ENCODE data around the gene TOM1L1.

Gene TOM1L1

DNA sequence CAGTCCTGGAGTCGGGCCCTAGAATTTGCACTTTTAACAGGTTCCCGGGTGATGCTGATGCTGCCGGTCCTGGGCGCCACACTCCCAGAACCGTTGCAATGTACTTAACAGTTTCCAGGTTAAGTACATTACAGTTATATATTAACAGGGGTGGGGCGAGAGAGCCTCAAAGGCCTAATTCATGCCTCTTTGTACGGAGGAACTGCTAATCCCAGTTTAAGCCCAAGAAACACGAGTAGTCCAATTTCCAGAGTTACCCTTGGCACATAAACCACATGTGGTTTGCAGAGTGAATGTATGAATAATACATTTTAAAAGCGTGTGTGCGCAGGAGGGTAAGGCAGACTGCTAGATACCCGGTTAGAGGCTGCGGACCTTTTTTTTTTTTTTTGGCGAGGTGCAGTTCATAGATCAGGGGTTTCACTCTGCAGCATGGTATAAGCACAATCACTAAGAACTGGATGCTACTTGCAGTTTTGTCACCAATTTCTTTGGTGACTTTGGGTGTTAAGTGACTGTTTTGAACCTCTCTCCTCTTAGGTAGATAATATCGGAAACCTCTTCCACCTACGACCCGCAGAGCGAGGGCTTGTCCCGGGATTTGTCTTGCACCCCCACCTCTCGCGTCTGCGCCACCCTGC lies 67.1 kb downstream of the TOM1L1 start:
- Histone ChIP-seq H3K79me2 (ENCODE audit: low read length) (peaks cover 52% of the 10 kb centered on the region), H3K4me2 (ENCODE audit: low read length) (peak overlapping the region; percentile 76), H3K9ac (ENCODE audit: low read length) (peak overlapping the region; percentile 95), H4K20me1 (ENCODE audit: insufficient read depth, low read length) (no peaks in the 10 kb centered on the region), H3K27ac (ENCODE audit: low read length) (peak overlapping the region; percentile 34; the same call in 1 of the 2 replicates), H3K4me1 (ENCODE audit: low read length) (peaks cover 18% of the 10 kb centered on the region), H3K4me3 (ENCODE audit: low read length) (peak overlapping the region; percentile 98), H3K27me3 (ENCODE audit: low read depth, low read length) (no peaks in the 10 kb centered on the region), H3K36me3 (replicated peaks; ENCODE audit: low read depth, low read length) (peaks cover 18% of the 10 kb centered on the region), H3K9me3 (ENCODE audit: insufficient read depth, low read length) (no peaks in the 10 kb centered on the region), H2AFZ (ENCODE audit: low read depth, low read length) (peak overlapping the region; percentile 94)
- TF ChIP-seq EZH2phosphoT487 (IDR thresholded peaks at IDR 0.05; ENCODE audit: low read depth) = no peak
- TF ChIP-seq, protein P1, sequence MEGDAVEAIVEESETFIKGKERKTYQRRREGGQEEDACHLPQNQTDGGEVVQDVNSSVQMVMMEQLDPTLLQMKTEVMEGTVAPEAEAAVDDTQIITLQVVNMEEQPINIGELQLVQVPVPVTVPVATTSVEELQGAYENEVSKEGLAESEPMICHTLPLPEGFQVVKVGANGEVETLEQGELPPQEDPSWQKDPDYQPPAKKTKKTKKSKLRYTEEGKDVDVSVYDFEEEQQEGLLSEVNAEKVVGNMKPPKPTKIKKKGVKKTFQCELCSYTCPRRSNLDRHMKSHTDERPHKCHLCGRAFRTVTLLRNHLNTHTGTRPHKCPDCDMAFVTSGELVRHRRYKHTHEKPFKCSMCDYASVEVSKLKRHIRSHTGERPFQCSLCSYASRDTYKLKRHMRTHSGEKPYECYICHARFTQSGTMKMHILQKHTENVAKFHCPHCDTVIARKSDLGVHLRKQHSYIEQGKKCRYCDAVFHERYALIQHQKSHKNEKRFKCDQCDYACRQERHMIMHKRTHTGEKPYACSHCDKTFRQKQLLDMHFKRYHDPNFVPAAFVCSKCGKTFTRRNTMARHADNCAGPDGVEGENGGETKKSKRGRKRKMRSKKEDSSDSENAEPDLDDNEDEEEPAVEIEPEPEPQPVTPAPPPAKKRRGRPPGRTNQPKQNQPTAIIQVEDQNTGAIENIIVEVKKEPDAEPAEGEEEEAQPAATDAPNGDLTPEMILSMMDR (IDR thresholded peaks at IDR 0.05; ENCODE audit: low read depth, low read length) = no peak; the same call in 1 of the 2 replicates

DNA sequence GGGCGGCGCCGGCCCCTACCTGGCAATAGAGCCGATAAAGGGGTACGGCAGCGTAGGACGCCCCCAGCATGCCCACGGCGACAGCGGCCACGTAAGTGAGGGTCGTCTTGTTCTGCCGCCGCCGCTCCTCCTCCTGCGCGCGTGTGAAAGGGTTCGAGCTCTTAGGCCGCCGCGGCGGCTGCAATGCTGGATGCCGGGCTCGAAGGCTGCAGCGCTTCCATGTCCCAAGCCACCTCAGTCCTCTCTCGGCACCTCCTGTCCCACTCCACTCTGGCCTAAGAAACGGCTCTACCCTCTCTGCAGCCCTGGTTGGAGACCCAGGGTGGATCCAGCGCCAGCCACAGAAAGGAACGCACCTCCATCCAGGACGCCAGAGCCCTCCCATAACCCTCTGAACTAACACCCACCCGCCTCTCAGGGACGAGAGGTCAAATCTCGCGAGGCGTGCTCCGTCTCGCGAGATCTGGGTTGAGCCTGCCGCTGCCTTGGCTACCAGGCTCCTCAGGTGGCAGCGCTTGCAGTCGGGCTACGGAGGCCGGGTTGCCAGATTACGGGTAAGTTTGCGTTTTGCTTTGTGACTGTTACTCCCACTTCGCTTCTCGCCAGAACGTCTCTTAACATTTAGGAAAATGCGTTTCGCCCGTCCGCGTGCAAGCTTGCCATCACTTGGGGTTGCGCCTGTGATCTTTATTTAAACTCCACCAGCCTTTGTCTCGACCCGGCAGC lies 67.8 kb downstream of the TOM1L1 start, which contains the start of the genes COX11 and STXBP4:
TSS of gene COX11 (minus strand) at position 393 of the 726 bp plus-strand sequence. CDS start at position 385, 8 bp downstream.
TSS of gene STXBP4 (plus strand) at position 504 of the 726 bp plus-strand sequence. CDS start 17,455 bp downstream, outside the sequence.
- Histone ChIP-seq H4K20me1 (ENCODE audit: insufficient read depth, low read length) (no peaks in the 10 kb centered on the region), H3K36me3 (replicated peaks; ENCODE audit: low read depth, low read length) (peaks cover 17% of the 10 kb centered on the region), H3K9me3 (ENCODE audit: insufficient read depth, low read length) (no peaks in the 10 kb centered on the region), H3K4me2 (ENCODE audit: low read length) (peak within 1 kb of the TSS; percentile 97), H3K4me1 (ENCODE audit: low read length) (peaks cover 18% of the 10 kb centered on the region), H3K79me2 (ENCODE audit: low read length) (peaks cover 55% of the 10 kb centered on the region), H3K9ac (ENCODE audit: low read length) (peak within 1 kb of the TSS; percentile 95), H2AFZ (ENCODE audit: low read depth, low read length) (peak within 1 kb of the TSS; percentile 98), H3K27ac (ENCODE audit: low read length) (peak within 1 kb of the TSS; percentile 50), H3K4me3 (ENCODE audit: low read length) (peak within 1 kb of the TSS; percentile 98), H3K27me3 (ENCODE audit: low read depth, low read length) (no peaks in the 10 kb centered on the region)
- TF ChIP-seq, protein P1 (IDR thresholded peaks at IDR 0.05; ENCODE audit: low read depth, low read length) = peak; percentile 63
- TF ChIP-seq EZH2phosphoT487 (IDR thresholded peaks at IDR 0.05; ENCODE audit: low read depth) = no peak

DNA sequence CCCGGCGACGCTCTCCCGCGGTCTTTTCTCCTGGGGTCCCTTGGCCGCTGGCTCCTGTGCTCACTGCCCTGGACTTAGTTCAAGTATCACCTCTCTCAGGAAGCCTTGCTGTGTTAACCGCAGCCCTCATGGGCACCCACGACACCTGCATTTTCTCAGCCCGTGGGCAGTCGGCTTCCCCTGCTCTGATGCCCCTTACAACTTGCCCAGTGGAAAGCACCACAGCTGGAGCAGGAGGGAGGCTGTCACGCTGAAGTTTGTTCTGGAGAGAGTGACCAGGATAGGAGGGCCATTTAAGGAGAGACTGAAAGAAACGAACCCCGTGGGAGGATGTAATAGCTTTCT lies 68.3 kb downstream of the TOM1L1 start:
- peaks cover 18% of the 10 kb centered on the region for H3K4me1 ChIP-seq (ENCODE audit: low read length)
- H4K20me1 ChIP-seq (ENCODE audit: insufficient read depth, low read length) = no peaks in the 10 kb centered on the region
- H3K27ac ChIP-seq (ENCODE audit: low read length) = peak overlapping the region; percentile 50
- H3K4me3 ChIP-seq (ENCODE audit: low read length) = peak overlapping the region; percentile 98
- H3K9me3 ChIP-seq (ENCODE audit: insufficient read depth, low read length) = no peaks in the 10 kb centered on the region
- H3K27me3 ChIP-seq (ENCODE audit: low read depth, low read length) = no peaks in the 10 kb centered on the region
- peaks cover 12% of the 10 kb centered on the region for H3K36me3 ChIP-seq (replicated peaks; ENCODE audit: low read depth, low read length)
- H3K79me2 ChIP-seq (ENCODE audit: low read length) = peaks cover 55% of the 10 kb centered on the region
- peak overlapping the region; percentile 98 for H2AFZ ChIP-seq (ENCODE audit: low read depth, low read length)
- peak overlapping the region; percentile 95 for H3K9ac ChIP-seq (ENCODE audit: low read length)
- H3K4me2 ChIP-seq (ENCODE audit: low read length) = peak overlapping the region; percentile 97
- TF ChIP-seq, protein P1 (IDR thresholded peaks at IDR 0.05; ENCODE audit: low read depth, low read length) = no peak
- no peak for TF ChIP-seq EZH2phosphoT487 (IDR thresholded peaks at IDR 0.05; ENCODE audit: low read depth)
